SIG-M5 treated with dmso at 0.1 percent for 504 hours (cell line): ENCODE results near the gene PLD4.

ENCODE experiments used
- DNase-seq: peaks from one replicate; lab custom pipeline; 2025; ENCODE audit not compliant: unreplicated experiment; lab: John Stamatoyannopoulos, UW

The PLD4 gene

GRCh38 chr14:104953896-104954656 is 29.4 kb downstream of the PLD4 start:
- no peak for DNase-seq

GRCh38 chr14:104954746-104955395 is 30.2 kb downstream of the PLD4 start:
- no peak for DNase-seq

- DNase-seq = no peak
These were observed 30.7 kb downstream of the PLD4 start for GRCh38 chr14:104955396-104955770.

- DNase-seq = no peak
These were observed 31.7 kb downstream of the PLD4 start for GRCh38 chr14:104956290-104956890.

- no peak for DNase-seq
These were observed 32.8 kb downstream of the PLD4 start for GRCh38 chr14:104957146-104958113.

- no peak for DNase-seq
These were observed 39.9 kb downstream of the PLD4 start for GRCh38 chr14:104964546-104964945.

- DNase-seq = no peak
These were observed 41.0 kb downstream of the PLD4 start for GRCh38 chr14:104965561-104966231.

GRCh38 chr14:104966261-104966865 is 41.7 kb downstream of the PLD4 start:
- no peak for DNase-seq

- no peak for DNase-seq
These were observed 42.3 kb downstream of the PLD4 start for GRCh38 chr14:104966981-104967385.

- no peak for DNase-seq
These were observed 42.9 kb downstream of the PLD4 start for GRCh38 chr14:104967386-104968152.

- no peak for DNase-seq
These were observed 43.5 kb downstream of the PLD4 start for GRCh38 chr14:104968153-104968527.

GRCh38 chr14:104968541-104969401 is 44.1 kb downstream of the PLD4 start:
- peak; percentile 28 for DNase-seq

- no peak for DNase-seq
These were observed 45.1 kb downstream of the PLD4 start for GRCh38 chr14:104969741-104970230.

- DNase-seq = no peak
These were observed 45.8 kb downstream of the PLD4 start for GRCh38 chr14:104970231-104971068.

GRCh38 chr14:104971447-104972240 is 47.0 kb downstream of the PLD4 start:
- DNase-seq = no peak

GRCh38 chr14:104972301-104973134 is 47.8 kb downstream of the PLD4 start:
- peak; percentile 56 for DNase-seq
